ENCODE measurements around the gene CD22.

DNA sequence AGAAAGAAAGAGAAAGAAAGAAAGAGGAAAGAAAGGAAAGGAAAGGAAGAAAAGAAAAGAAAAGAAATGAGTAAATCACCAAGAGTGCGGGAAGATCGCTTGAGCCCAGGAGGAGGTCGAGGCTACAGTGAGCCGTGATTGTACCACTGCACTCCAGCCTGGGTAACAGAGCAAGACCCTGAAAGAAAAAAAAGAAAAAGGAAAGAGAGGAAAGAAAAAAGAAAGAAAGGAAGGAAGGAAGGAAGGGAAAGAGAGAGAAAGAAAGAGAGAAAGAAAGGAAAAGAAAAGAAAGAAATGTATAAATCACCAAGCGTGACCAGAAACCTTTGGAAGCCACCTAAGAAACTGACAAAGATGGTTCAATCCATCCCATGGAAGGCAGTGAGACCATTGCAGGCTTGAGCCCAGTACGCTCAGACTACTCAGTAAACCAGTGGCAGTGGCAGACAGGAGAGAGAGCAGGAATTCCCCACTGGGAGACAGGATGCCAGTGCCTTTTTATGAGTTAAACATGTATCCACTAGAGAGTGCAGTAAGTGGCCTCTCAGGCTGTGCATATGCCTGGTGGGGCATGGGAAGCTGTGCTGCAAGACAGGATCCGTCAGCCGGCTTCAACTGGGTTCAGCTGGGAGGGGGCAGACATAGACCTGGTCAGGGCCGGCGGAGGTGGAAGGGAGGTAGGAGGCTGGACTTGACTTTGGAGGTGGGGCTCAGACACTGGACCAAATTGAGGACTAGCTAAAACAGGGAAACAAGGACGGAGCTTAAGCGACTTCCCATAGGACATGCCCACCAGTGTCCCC, 46.7 kb downstream of the CD22 start:
- TF ChIP-seq, protein P1, sequence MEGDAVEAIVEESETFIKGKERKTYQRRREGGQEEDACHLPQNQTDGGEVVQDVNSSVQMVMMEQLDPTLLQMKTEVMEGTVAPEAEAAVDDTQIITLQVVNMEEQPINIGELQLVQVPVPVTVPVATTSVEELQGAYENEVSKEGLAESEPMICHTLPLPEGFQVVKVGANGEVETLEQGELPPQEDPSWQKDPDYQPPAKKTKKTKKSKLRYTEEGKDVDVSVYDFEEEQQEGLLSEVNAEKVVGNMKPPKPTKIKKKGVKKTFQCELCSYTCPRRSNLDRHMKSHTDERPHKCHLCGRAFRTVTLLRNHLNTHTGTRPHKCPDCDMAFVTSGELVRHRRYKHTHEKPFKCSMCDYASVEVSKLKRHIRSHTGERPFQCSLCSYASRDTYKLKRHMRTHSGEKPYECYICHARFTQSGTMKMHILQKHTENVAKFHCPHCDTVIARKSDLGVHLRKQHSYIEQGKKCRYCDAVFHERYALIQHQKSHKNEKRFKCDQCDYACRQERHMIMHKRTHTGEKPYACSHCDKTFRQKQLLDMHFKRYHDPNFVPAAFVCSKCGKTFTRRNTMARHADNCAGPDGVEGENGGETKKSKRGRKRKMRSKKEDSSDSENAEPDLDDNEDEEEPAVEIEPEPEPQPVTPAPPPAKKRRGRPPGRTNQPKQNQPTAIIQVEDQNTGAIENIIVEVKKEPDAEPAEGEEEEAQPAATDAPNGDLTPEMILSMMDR (conservative IDR thresholded peaks at IDR 0.05; ENCODE audit: low read length) = no peak
- TF ChIP-seq EZH2phosphoT487 (IDR thresholded peaks at IDR 0.05; ENCODE audit: borderline replicate concordance) = no peak
